Neural cell (in vitro differentiated cells): ENCODE data around the gene ACSS3. TPM values are rescaled to one million over a fixed set of nuclear protein-coding genes. Genes with fewer than 3 reads are reported as not detected.

ENCODE experiments used
- H2AFZ ChIP-seq: fragments of 200-600, 300-800 bp; sonication (generic), shearing (Covaris generic); 2 replicates; pipeline ENCODE4 v1.6.0; 2014; ENCODE audit warnings: low read depth, mild to moderate bottlenecking, antibody characterized with exemption, low read length, moderate library complexity
- H3F3A ChIP-seq: fragments of 200-600 bp; shearing (Covaris generic); 2 replicates; pipeline ENCODE4 v1.6.1; 2016; ENCODE audit warnings: mild to moderate bottlenecking, moderate library complexity, mixed read lengths, antibody characterized with exemption, low read length; ENCODE audit not compliant: insufficient read depth, poor library complexity, severe bottlenecking
- H3K27ac ChIP-seq: fragments of 200-600, 300-800 bp; sonication (generic), shearing (Covaris generic); 2 replicates; pipeline ENCODE4 v1.5.1; 2014; ENCODE audit warnings: mild to moderate bottlenecking, low read length, moderate library complexity
- H3K27me3 ChIP-seq: fragments of 300-800, 200-600 bp; sonication (generic), shearing (Covaris generic); 2 replicates; pipeline ENCODE4 v1.6.0; 2014; ENCODE audit warnings: mild to moderate bottlenecking, low read depth, low read length, moderate library complexity; ENCODE audit not compliant: insufficient read depth
- H3K36me3 ChIP-seq: fragments of 300-800, 200-600 bp; sonication (generic), shearing (Covaris generic); 2 replicates; pipeline ENCODE4 v1.5.1; 2014; ENCODE audit warnings: mild to moderate bottlenecking, antibody characterized with exemption, low read length, moderate library complexity; ENCODE audit not compliant: insufficient read depth
- H3K4me2 ChIP-seq: fragments of 300-800, 200-600 bp; sonication (generic), shearing (Covaris generic); 2 replicates; pipeline ENCODE4 v1.6.0; 2014; ENCODE audit warnings: mild to moderate bottlenecking, low read length
- H3K4me3 ChIP-seq: fragments of 300-800, 200-600 bp; sonication (generic), shearing (Covaris generic); 2 replicates; pipeline ENCODE4 v1.5.1; 2014; ENCODE audit warnings: mild to moderate bottlenecking, low read length, moderate library complexity
- H3K79me2 ChIP-seq: fragments of 200-600 bp; shearing (Covaris generic); replicated peaks from 2 replicates; pipeline ENCODE4 v1.6.0; 2014; ENCODE audit warnings: mild to moderate bottlenecking, low read length, moderate library complexity; ENCODE audit not compliant: insufficient read depth
- H3K9ac ChIP-seq: fragments of 300-800, 200-600 bp; sonication (generic), shearing (Covaris generic); 2 replicates; pipeline ENCODE4 v1.6.1; 2016; ENCODE audit warnings: mild to moderate bottlenecking, low read length, mixed read lengths
- H3K9me2 ChIP-seq: fragments of 200-600 bp; shearing (Covaris generic); 2 replicates; pipeline ENCODE4 v1.6.1; 2016; ENCODE audit warnings: mild to moderate bottlenecking, low read length, mixed read lengths; ENCODE audit not compliant: insufficient read depth
- H3K9me3 ChIP-seq: fragments of 200-600, 300-800 bp; sonication (generic), shearing (Covaris generic); 2 replicates; pipeline ENCODE4 v1.6.1; 2016; ENCODE audit warnings: mild to moderate bottlenecking, mixed run types, low read length, moderate library complexity, mixed read lengths
- H4K20me1 ChIP-seq: fragments of 200-600 bp; shearing (Covaris generic); 2 replicates; pipeline ENCODE4 v1.6.1; 2016; ENCODE audit warnings: mild to moderate bottlenecking, mixed run types; ENCODE audit not compliant: insufficient read depth
- EP300 ChIP-seq: fragments of 450-650 bp; conservative IDR thresholded peaks from 2 replicates; pipeline ENCODE4 v1.6.1; 2014; ENCODE audit warnings: antibody characterized with exemption, mild to moderate bottlenecking, moderate library complexity; ENCODE audit not compliant: poor library complexity, severe bottlenecking
- EZH2 ChIP-seq: fragments of 200-600, 300-800 bp; shearing (Covaris generic), sonication (generic); IDR thresholded peaks from 2 replicates; pipeline ENCODE4 v1.6.1; 2014; ENCODE audit warnings: antibody characterized with exemption, low read length, borderline replicate concordance, mild to moderate bottlenecking; ENCODE audit not compliant: insufficient read depth, poor library complexity, severe bottlenecking
- MXI1 ChIP-seq: fragments of 450-650 bp; conservative IDR thresholded peaks from 2 replicates; pipeline ENCODE4 v1.6.1; 2014; ENCODE audit warnings: antibody characterized with exemption, mild to moderate bottlenecking; ENCODE audit not compliant: poor library complexity, severe bottlenecking
- POLR2AphosphoS5 ChIP-seq: IDR thresholded peaks from 2 replicates; pipeline ENCODE4 v1.6.1; 2012
- RAD21 ChIP-seq: fragments of 450-650 bp; conservative IDR thresholded peaks from 2 replicates; pipeline ENCODE4 v1.6.1; 2014; ENCODE audit warnings: antibody characterized with exemption, mild to moderate bottlenecking, moderate library complexity
- SMC3 ChIP-seq: fragments of 450-650 bp; conservative IDR thresholded peaks from 2 replicates; pipeline ENCODE4 v1.6.1; 2014; ENCODE audit warnings: antibody characterized with exemption, mild to moderate bottlenecking, moderate library complexity; ENCODE audit not compliant: poor library complexity
- TAF1 ChIP-seq: IDR thresholded peaks from 2 replicates; pipeline ENCODE4 v1.6.1; 2012; ENCODE audit warnings: low read depth
- polyA plus RNA-seq: library from polyadenylated mRNA; depleted of rRNA; stranded (reverse); fragments of >200 nt; gene quantifications from 2 replicates; pipeline ENCODE4 v1.2.3, GENCODE V29; 2014
- TF ChIP-seq, protein P1 (sequence below): IDR thresholded peaks from 2 replicates; pipeline ENCODE4 v1.6.1; 2012; ENCODE audit warnings: borderline replicate concordance
- TF ChIP-seq, protein P2 (sequence below): fragments of 450-650 bp; IDR thresholded peaks from 2 replicates; pipeline ENCODE4 v1.5.1; 2014; ENCODE audit warnings: antibody characterized with exemption, mild to moderate bottlenecking, moderate library complexity; ENCODE audit not compliant: poor library complexity, severe bottlenecking

The ACSS3 gene
- polyA plus RNA-seq, 1 donor from 2014 or later, result 0.31 TPM

DNA sequence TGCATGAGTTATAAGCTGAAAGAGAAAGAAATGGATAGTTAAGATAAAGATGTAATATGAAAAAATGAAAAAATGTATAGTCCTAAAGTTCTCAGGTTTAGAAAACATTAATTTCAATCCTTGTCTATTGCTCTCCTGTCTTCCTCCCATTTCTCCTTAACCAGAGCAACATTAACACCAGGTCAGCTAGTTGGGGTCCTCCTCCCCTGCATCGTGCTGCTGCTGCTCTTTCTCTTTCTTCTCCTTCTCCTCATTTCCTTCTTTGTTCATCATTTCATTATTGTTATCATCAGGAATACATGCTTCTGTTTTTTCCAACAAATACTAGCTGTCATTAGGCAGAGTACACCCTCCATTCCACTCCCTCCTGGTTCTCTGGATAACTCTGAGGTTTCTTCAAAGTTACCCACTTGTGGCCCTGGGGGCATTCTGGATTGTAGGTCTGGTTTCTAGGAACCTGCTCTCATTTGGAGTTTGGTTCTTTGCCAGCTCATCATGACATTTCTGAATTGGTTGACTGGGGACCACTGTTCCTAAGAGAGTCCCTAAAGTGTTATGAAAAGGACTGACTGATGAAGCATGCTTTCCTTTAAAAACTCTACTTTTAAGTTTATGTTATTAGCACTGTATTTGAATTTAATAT, 17.0 kb downstream of the ACSS3 start:
- H3K9ac ChIP-seq, result no peak overlapping the region

DNA sequence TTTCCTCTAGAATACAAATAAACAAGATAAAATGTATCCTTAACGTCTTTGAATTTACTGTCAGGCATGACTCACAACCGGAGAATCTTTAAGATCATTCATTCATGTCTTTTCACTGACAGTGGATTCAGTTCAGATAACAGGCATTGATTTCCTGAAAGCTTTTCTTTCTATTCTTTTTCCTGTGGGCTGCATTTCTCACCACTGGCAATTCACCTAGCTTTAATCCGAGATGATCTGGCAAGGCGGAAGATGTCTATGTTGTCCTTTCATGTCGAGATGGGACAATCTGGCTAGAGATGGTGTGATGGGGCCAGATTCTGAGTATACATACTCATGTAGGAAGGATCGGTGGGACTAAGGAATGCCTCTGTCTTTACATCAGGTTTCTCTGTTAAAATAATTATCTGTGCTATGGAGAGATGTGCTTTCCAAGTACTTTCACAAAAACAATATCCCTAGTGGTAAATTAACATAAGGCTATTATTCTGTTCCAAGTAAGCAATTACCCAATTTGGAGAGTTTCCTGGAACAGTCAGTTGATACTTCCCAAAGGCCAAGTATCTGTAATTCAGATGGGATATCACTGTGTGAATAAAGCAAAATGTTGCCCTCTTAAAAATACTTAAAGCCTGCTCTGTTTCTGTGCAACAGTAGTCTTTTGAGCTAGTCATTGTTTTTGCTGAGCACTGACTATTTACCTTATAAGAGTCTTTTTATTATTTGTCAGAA, 17.8 kb downstream of the ACSS3 start:
- no peak for TF ChIP-seq SMC3
- TF ChIP-seq, protein P1, sequence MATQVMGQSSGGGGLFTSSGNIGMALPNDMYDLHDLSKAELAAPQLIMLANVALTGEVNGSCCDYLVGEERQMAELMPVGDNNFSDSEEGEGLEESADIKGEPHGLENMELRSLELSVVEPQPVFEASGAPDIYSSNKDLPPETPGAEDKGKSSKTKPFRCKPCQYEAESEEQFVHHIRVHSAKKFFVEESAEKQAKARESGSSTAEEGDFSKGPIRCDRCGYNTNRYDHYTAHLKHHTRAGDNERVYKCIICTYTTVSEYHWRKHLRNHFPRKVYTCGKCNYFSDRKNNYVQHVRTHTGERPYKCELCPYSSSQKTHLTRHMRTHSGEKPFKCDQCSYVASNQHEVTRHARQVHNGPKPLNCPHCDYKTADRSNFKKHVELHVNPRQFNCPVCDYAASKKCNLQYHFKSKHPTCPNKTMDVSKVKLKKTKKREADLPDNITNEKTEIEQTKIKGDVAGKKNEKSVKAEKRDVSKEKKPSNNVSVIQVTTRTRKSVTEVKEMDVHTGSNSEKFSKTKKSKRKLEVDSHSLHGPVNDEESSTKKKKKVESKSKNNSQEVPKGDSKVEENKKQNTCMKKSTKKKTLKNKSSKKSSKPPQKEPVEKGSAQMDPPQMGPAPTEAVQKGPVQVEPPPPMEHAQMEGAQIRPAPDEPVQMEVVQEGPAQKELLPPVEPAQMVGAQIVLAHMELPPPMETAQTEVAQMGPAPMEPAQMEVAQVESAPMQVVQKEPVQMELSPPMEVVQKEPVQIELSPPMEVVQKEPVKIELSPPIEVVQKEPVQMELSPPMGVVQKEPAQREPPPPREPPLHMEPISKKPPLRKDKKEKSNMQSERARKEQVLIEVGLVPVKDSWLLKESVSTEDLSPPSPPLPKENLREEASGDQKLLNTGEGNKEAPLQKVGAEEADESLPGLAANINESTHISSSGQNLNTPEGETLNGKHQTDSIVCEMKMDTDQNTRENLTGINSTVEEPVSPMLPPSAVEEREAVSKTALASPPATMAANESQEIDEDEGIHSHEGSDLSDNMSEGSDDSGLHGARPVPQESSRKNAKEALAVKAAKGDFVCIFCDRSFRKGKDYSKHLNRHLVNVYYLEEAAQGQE, result no peak
- no peak for TF ChIP-seq MXI1
- TF ChIP-seq EP300, result no peak
- H3K9ac ChIP-seq, result no peak overlapping the region
- no peaks in the 10 kb centered on the region for H3K79me2 ChIP-seq
- H3K27ac ChIP-seq, result no peak overlapping the region
- no peaks in the 10 kb centered on the region for H3K36me3 ChIP-seq
- H3K4me2 ChIP-seq, result no peak overlapping the region
- no peaks in the 10 kb centered on the region for H3K27me3 ChIP-seq
- no peaks in the 10 kb centered on the region for H3K9me3 ChIP-seq
- no peaks in the 10 kb centered on the region for H3K9me2 ChIP-seq
- H3K4me3 ChIP-seq, result no peak overlapping the region
- no peaks in the 10 kb centered on the region for H3F3A ChIP-seq
- no peak overlapping the region for H2AFZ ChIP-seq
- no peaks in the 10 kb centered on the region for H4K20me1 ChIP-seq

More for the DNA sequence above, 17.0 kb downstream of the ACSS3 start:
- Histone ChIP-seq H3K27me3 (no peaks in the 10 kb centered on the region), H4K20me1 (no peaks in the 10 kb centered on the region), H3K9me2 (no peaks in the 10 kb centered on the region), H3K9me3 (no peaks in the 10 kb centered on the region), H3K79me2 (no peaks in the 10 kb centered on the region), H3F3A (no peaks in the 10 kb centered on the region), H2AFZ (no peak overlapping the region), H3K4me2 (no peak overlapping the region), H3K4me3 (no peak overlapping the region), H3K27ac (no peak overlapping the region), H3K36me3 (no peaks in the 10 kb centered on the region)
- TF ChIP-seq RAD21 (no peak), EP300 (no peak), EZH2 (no peak), TAF1 (no peak), POLR2AphosphoS5 (no peak), MXI1 (no peak), SMC3 (no peak)
- TF ChIP-seq, protein P2, sequence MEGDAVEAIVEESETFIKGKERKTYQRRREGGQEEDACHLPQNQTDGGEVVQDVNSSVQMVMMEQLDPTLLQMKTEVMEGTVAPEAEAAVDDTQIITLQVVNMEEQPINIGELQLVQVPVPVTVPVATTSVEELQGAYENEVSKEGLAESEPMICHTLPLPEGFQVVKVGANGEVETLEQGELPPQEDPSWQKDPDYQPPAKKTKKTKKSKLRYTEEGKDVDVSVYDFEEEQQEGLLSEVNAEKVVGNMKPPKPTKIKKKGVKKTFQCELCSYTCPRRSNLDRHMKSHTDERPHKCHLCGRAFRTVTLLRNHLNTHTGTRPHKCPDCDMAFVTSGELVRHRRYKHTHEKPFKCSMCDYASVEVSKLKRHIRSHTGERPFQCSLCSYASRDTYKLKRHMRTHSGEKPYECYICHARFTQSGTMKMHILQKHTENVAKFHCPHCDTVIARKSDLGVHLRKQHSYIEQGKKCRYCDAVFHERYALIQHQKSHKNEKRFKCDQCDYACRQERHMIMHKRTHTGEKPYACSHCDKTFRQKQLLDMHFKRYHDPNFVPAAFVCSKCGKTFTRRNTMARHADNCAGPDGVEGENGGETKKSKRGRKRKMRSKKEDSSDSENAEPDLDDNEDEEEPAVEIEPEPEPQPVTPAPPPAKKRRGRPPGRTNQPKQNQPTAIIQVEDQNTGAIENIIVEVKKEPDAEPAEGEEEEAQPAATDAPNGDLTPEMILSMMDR, result no peak
- TF ChIP-seq, protein P1, result no peak
